ENCODE measurements around the gene THAP6. TPM values are rescaled to one million over a fixed set of nuclear protein-coding genes. Genes with fewer than 3 reads are reported as not detected.

Gene THAP6
- total RNA-seq, 1 experiment from 2014 or later = 11.7 TPM

DNA sequence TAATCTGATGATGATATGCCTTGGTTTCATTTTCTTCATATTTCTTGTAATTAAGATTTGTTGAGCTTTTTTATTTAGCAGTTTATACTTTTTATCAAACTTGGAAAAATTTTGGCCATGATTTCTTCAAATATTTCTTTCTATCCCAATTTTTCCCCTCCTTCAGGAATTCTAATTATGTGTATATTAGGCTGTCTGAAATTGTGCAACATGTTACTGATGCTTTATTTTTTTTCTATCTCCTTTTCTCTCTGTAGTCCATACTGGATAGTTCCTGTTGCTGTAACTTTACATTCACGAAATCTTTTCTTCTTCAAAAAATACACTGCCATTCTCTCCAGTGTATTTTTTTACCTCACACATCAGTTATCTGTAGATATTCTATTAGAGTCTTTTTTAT is 10.8 kb downstream of the THAP6 start:
- Mint-ChIP-seq H3K36me3 (ENCODE audit: insufficient read depth in 1 of 3, low read depth in 3 of 3) (peaks cover 14 to 63% (median 54%) of the 10 kb centered on the region in 3 experiments; a peak in 6 of 7 replicates), H3K27me3 (ENCODE audit: low read depth) (no peaks in the 10 kb centered on the region), H3K4me3 (no peak overlapping the region), H3K9me3 (no peaks in the 10 kb centered on the region), H3K27ac (no peak overlapping the region), H3K4me1 (no peaks in the 10 kb centered on the region)
- Histone ChIP-seq H3K79me2 (ENCODE audit: insufficient read depth, low read length) (no peaks in the 10 kb centered on the region), H3K18ac (ENCODE audit: insufficient read length, low read depth, low read length) (no peak overlapping the region), H3K9ac (ENCODE audit: extremely low read depth, insufficient read length, low read length) (no peak overlapping the region), H4K91ac (ENCODE audit: insufficient read length, low read depth, low read length) (no peak overlapping the region), H3K23me2 (ENCODE audit: insufficient read length, low read depth, low read length, poor library complexity, severe bottlenecking) (no peaks in the 10 kb centered on the region), H4K20me1 (ENCODE audit: control insufficient read depth, insufficient read depth, insufficient read length) (no peaks in the 10 kb centered on the region), H3K4me1 (ENCODE audit: insufficient read depth, low read length) (no peaks in the 10 kb centered on the region), H3K4me2 (ENCODE audit: insufficient read depth, insufficient read length, low read length) (no peak overlapping the region), H2BK5ac (ENCODE audit: insufficient read length, low read length) (no peak overlapping the region), H3K14ac (ENCODE audit: insufficient read depth, low read length) (no peak overlapping the region), H4K8ac (replicated peaks; ENCODE audit: insufficient read length, low read depth, low read length) (no peak overlapping the region), H2BK20ac (ENCODE audit: low read depth, low read length, poor library complexity, severe bottlenecking) (no peak overlapping the region), H3K4ac (ENCODE audit: low read depth, low read length) (no peak overlapping the region), H2BK12ac (ENCODE audit: insufficient read length, low read depth, low read length) (no peak overlapping the region), H3T11ph (ENCODE audit: low read length) (no peak overlapping the region), H2AFZ (ENCODE audit: low read length) (no peak overlapping the region), H3K27ac (ENCODE audit: insufficient read length, low read depth, low read length) (no peak overlapping the region), H3K23ac (ENCODE audit: insufficient read length, low read depth, low read length) (no peak overlapping the region), H3K56ac (ENCODE audit: insufficient read length, low read depth, low read length) (no peak overlapping the region), H2AK5ac (ENCODE audit: insufficient read length, low read length) (no peak overlapping the region), H2BK120ac (ENCODE audit: low read depth, low read length, poor library complexity, severe bottlenecking) (no peak overlapping the region), H3K27me3 (ENCODE audit: insufficient read depth, low read length) (no peaks in the 10 kb centered on the region), H2BK15ac (ENCODE audit: low read depth, low read length) (no peak overlapping the region), H4K5ac (ENCODE audit: insufficient read length, low read depth, low read length) (no peak overlapping the region), H3K79me1 (ENCODE audit: insufficient read depth, low read depth, low read length, poor library complexity, severe bottlenecking) (peaks cover 3% of the 10 kb centered on the region), H3K9me3 (ENCODE audit: control insufficient read depth, low read depth, low read length) (no peaks in the 10 kb centered on the region)
- no peak for DNase-seq
- WGBS (ENCODE audit: extremely low coverage, insufficient read length, low lambda C conversion rate) = no CpG with 5 or more reads among the region's 1 CpG
- TF ChIP-seq CTCF (conservative IDR thresholded peaks at IDR 0.05) = no peak
